HepG2 (cell line): ENCODE data around the gene GLIPR1. TPM values are rescaled to one million over a fixed set of nuclear protein-coding genes. Genes with fewer than 3 reads are reported as not detected.

ENCODE experiments used
- CTCF ChIP-seq: sonication (generic); formaldehyde crosslinking; IDR thresholded peaks from 2 replicates; pipeline ENCODE4 v1.5.0; 2020; ENCODE audit warnings: mild to moderate bottlenecking, missing genetic modification reagents, moderate library complexity
- KAT8 ChIP-seq: IDR thresholded peaks from 2 replicates; pipeline ENCODE4 v1.6.1; 2016; ENCODE audit warnings: missing genetic modification reagents, missing compliant biosample characterization
- REST ChIP-seq, 2 experiments: IDR thresholded peaks; 2 replicates each; pipeline ENCODE4 v1.6.1; 2011 to 2012; ENCODE audit warnings: low read length in 2 of 2, borderline replicate concordance in 1 of 2, low read depth in 1 of 2, mild to moderate bottlenecking in 1 of 2, moderate library complexity in 1 of 2
- ZBTB7B ChIP-seq: sonication (generic); formaldehyde crosslinking; IDR thresholded peaks from 2 replicates; pipeline ENCODE4 v1.4.0; 2020; ENCODE audit warnings: missing genetic modification reagents
- polyA plus RNA-seq, 8 experiments: library from polyadenylated mRNA; depleted of rRNA in 3 of 8; stranded (reverse) in 7 of 8; unstranded in 1 of 8; fragments of >200 nt; fragmentation: Illumina TruSeq in 4 of 8; extraction: Trizol in 4 of 8; gene quantifications; 2 replicates each; pipeline versions ENCODE4 v1.2.1 to v1.2.3, GENCODE V29; 2011 to 2016; ENCODE audit warnings: low read depth in 4 of 8, missing spikeins in 1 of 8, mixed read lengths in 1 of 8; ENCODE audit not compliant: insufficient read depth in 1 of 8
- total RNA-seq, 5 experiments: library from RNA; depleted of rRNA; stranded (reverse); fragments of >200 nt; fragmentation: Illumina TruSeq; extraction: Trizol; gene quantifications; 2 replicates each; pipeline ENCODE4 v1.2.3, GENCODE V29; 2016; ENCODE audit warnings: low read depth in 1 of 5
- TF ChIP-seq, protein P1 (sequence below): sonication (generic); formaldehyde crosslinking; IDR thresholded peaks from 2 replicates; pipeline ENCODE4 v1.4.0; 2020; ENCODE audit warnings: mild to moderate bottlenecking, missing genetic modification reagents
- TF ChIP-seq, protein P2 (sequence below): IDR thresholded peaks from 2 replicates; pipeline ENCODE4 v1.4.0; 2020; ENCODE audit warnings: mild to moderate bottlenecking, missing genetic modification reagents
- TF ChIP-seq, protein P3 (sequence below): sonication (generic); formaldehyde crosslinking; IDR thresholded peaks from 2 replicates; pipeline ENCODE4 v1.8.0; 2022; ENCODE audit warnings: missing genetic modification reagents, mild to moderate bottlenecking, inconsistent platforms, borderline replicate concordance

GLIPR1 gene
- total and polyA plus RNA-seq, 2 of the 13 experiments (the other 11 are each of a cell fraction or from before 2014, with no cell fraction given): 1.9 to 5.0 TPM

GRCh38 chr12:75526655-75527511 lies 46.3 kb downstream of the GLIPR1 start (continued):
- TF ChIP-seq, protein P1, sequence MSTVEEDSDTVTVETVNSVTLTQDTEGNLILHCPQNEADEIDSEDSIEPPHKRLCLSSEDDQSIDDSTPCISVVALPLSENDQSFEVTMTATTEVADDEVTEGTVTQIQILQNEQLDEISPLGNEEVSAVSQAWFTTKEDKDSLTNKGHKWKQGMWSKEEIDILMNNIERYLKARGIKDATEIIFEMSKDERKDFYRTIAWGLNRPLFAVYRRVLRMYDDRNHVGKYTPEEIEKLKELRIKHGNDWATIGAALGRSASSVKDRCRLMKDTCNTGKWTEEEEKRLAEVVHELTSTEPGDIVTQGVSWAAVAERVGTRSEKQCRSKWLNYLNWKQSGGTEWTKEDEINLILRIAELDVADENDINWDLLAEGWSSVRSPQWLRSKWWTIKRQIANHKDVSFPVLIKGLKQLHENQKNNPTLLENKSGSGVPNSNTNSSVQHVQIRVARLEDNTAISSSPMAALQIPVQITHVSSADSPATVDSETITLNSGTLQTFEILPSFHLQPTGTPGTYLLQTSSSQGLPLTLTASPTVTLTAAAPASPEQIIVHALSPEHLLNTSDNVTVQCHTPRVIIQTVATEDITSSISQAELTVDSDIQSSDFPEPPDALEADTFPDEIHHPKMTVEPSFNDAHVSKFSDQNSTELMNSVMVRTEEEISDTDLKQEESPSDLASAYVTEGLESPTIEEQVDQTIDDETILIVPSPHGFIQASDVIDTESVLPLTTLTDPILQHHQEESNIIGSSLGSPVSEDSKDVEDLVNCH: no peak
- TF ChIP-seq CTCF (peak; percentile 68), KAT8 (CRISPR knock-in tag) (0 out of 2 replicates have a peak, but pooled peaks have one; percentile 16), REST (IDR thresholded peaks at IDR 0.05; ENCODE audit: borderline replicate concordance in 1 of 2, low read depth in 1 of 2, low read length in 2 of 2) (no peak), ZBTB7B (CRISPR knock-in tag) (no peak)
- TF ChIP-seq, protein P2, sequence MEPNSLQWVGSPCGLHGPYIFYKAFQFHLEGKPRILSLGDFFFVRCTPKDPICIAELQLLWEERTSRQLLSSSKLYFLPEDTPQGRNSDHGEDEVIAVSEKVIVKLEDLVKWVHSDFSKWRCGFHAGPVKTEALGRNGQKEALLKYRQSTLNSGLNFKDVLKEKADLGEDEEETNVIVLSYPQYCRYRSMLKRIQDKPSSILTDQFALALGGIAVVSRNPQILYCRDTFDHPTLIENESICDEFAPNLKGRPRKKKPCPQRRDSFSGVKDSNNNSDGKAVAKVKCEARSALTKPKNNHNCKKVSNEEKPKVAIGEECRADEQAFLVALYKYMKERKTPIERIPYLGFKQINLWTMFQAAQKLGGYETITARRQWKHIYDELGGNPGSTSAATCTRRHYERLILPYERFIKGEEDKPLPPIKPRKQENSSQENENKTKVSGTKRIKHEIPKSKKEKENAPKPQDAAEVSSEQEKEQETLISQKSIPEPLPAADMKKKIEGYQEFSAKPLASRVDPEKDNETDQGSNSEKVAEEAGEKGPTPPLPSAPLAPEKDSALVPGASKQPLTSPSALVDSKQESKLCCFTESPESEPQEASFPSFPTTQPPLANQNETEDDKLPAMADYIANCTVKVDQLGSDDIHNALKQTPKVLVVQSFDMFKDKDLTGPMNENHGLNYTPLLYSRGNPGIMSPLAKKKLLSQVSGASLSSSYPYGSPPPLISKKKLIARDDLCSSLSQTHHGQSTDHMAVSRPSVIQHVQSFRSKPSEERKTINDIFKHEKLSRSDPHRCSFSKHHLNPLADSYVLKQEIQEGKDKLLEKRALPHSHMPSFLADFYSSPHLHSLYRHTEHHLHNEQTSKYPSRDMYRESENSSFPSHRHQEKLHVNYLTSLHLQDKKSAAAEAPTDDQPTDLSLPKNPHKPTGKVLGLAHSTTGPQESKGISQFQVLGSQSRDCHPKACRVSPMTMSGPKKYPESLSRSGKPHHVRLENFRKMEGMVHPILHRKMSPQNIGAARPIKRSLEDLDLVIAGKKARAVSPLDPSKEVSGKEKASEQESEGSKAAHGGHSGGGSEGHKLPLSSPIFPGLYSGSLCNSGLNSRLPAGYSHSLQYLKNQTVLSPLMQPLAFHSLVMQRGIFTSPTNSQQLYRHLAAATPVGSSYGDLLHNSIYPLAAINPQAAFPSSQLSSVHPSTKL (CRISPR knock-in tag): 0 out of 2 replicates have a peak, but pooled peaks have one; percentile 35
- TF ChIP-seq, protein P3, sequence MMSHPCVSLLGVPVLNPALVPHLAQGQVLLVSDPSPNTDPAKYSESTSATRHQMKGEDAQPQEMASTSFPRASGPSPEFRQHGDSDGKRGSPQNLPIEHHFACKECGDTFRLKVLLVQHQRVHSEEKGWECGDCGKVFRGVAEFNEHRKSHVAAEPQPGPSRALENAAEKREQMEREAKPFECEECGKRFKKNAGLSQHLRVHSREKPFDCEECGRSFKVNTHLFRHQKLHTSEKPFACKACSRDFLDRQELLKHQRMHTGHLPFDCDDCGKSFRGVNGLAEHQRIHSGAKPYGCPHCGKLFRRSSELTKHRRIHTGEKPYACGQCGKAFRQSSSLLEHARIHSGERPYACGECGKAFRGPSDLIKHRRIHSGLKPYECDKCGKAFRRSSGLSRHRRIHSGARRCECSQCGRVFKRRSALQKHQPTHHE (CRISPR knock-in tag): no peak
